ENCODE measurements around the gene NUTM2E.
"Not testable (repeated sequence)": the region's sequence is repeated elsewhere in the genome, so short reads cannot be mapped to it uniquely, and the experiment has no call there.

The NUTM2E gene

GRCh38 chr10:79866903-79867551 lies 40.5 kb downstream of the NUTM2E start:
- DNase-seq (ENCODE audit: low read depth, low spot score), result not testable (repeated sequence)

- DNase-seq (ENCODE audit: low read depth, low spot score), result not testable (repeated sequence)
These were observed 41.5 kb downstream of the NUTM2E start for GRCh38 chr10:79868023-79868422.

GRCh38 chr10:79869439-79870097 lies 43.0 kb downstream of the NUTM2E start:
- DNase-seq (ENCODE audit: low read depth, low spot score), result not testable (repeated sequence)

- DNase-seq (ENCODE audit: low read depth, low spot score), result not testable (repeated sequence)
These were observed 45.2 kb downstream of the NUTM2E start for GRCh38 chr10:79871729-79872128.
